ENCODE data around the gene AFTPH. TPM values are rescaled to one million over a fixed set of nuclear protein-coding genes. Genes with fewer than 3 reads are reported as not detected.
A peak's percentile ranks its signal among the peaks of the same experiment; 100 is the strongest.

The AFTPH gene
- total RNA-seq, 4 donors from 2014 or later, result 49.1 to 64.3 (median 57.1) TPM

GRCh38 chr2:64485961-64486360, 38.2 kb upstream of the AFTPH start:
- Histone ChIP-seq H3K27ac (peak overlapping the region; percentile 73), H3K4me1 (peaks cover 42% of the 10 kb centered on the region)
- WGBS, result 29% methylated on average over 8 of the region's 8 CpGs

GRCh38 chr2:64487256-64488049, 36.7 kb upstream of the AFTPH start:
- TF ChIP-seq POLR2AphosphoS5 (IDR thresholded peaks at IDR 0.05) (no peak), EP300 (IDR thresholded peaks at IDR 0.05) (no peak), CTCF (IDR thresholded peaks at IDR 0.05) (no peak), POLR2A (IDR thresholded peaks at IDR 0.05) (no peak)
- Histone ChIP-seq H3K9me3 (no peaks in the 10 kb centered on the region), H3K4me3 (no peak overlapping the region), H3K27me3 (no peaks in the 10 kb centered on the region), H3K27ac (peak overlapping the region; percentile 48), H3K4me1 (peaks cover 42% of the 10 kb centered on the region), H3K36me3 (no peaks in the 10 kb centered on the region)
- peak in 1 of 2 donors; percentile 65 for DNase-seq (ENCODE audit: low spot score in 2 of 2)
- 56% methylated on average over 10 of the region's 10 CpGs for WGBS

More at GRCh38 chr2:64485961-64486360, 38.2 kb upstream of the AFTPH start:
- Histone ChIP-seq H3K9me3 (no peaks in the 10 kb centered on the region), H3K36me3 (no peaks in the 10 kb centered on the region), H3K27me3 (no peaks in the 10 kb centered on the region), H3K4me3 (no peak overlapping the region)
- DNase-seq (ENCODE audit: low spot score in 2 of 2), result peak in 1 of 2 donors; percentile 71
- TF ChIP-seq POLR2AphosphoS5 (IDR thresholded peaks at IDR 0.05) (peak in 2 of 3 donors; percentile 47 to 64), EP300 (IDR thresholded peaks at IDR 0.05) (no peak)

- no peak for TF ChIP-seq EP300 (IDR thresholded peaks at IDR 0.05)
- TF ChIP-seq CTCF (IDR thresholded peaks at IDR 0.05), result peak; percentile 71 to 93
- peak in 1 of 2 donors; percentile 81 for DNase-seq (ENCODE audit: low spot score in 2 of 2)
- Histone ChIP-seq H3K36me3 (no peaks in the 10 kb centered on the region), H3K4me1 (peaks cover 33% of the 10 kb centered on the region), H3K4me3 (no peak overlapping the region), H3K27me3 (no peaks in the 10 kb centered on the region), H3K27ac (no peak overlapping the region), H3K9me3 (no peaks in the 10 kb centered on the region)
- 44% methylated on average over 17 of the region's 20 CpGs for WGBS
Measured at GRCh38 chr2:64488050-64488974, 35.8 kb upstream of the AFTPH start.

GRCh38 chr2:64489081-64489751, 34.9 kb upstream of the AFTPH start:
- Histone ChIP-seq H3K4me1 (peaks cover 32% of the 10 kb centered on the region), H3K4me3 (no peak overlapping the region), H3K36me3 (no peaks in the 10 kb centered on the region), H3K27ac (no peak overlapping the region), H3K9me3 (no peaks in the 10 kb centered on the region), H3K27me3 (no peaks in the 10 kb centered on the region)
- no peak for DNase-seq (ENCODE audit: low spot score in 2 of 2)
- TF ChIP-seq CTCF (IDR thresholded peaks at IDR 0.05) (no peak), POLR2A (IDR thresholded peaks at IDR 0.05) (no peak), EP300 (IDR thresholded peaks at IDR 0.05) (no peak), POLR2AphosphoS5 (IDR thresholded peaks at IDR 0.05) (no peak)
- 75% methylated on average over 5 of the region's 5 CpGs for WGBS

GRCh38 chr2:64491426-64491825, 32.7 kb upstream of the AFTPH start:
- H3K9me3 ChIP-seq, result no peaks in the 10 kb centered on the region
- 40% methylated on average over 4 of the region's 4 CpGs for WGBS
- no peak for DNase-seq (ENCODE audit: low spot score in 2 of 2)
- no peak overlapping the region for H3K27ac ChIP-seq
- H3K4me1 ChIP-seq, result peaks cover 19% of the 10 kb centered on the region
- TF ChIP-seq EP300 (IDR thresholded peaks at IDR 0.05), result no peak
- no peak for TF ChIP-seq POLR2A (IDR thresholded peaks at IDR 0.05)
- TF ChIP-seq POLR2AphosphoS5 (IDR thresholded peaks at IDR 0.05), result no peak
- no peaks in the 10 kb centered on the region for H3K36me3 ChIP-seq
- no peaks in the 10 kb centered on the region for H3K27me3 ChIP-seq
- no peak overlapping the region for H3K4me3 ChIP-seq
